ENCODE results near the gene FOXP1. TPM values are rescaled to one million over a fixed set of nuclear protein-coding genes. Genes with fewer than 3 reads are reported as not detected.
"Not testable (repeated sequence)": the region's sequence is repeated elsewhere in the genome, so short reads cannot be mapped to it uniquely, and the experiment has no call there.

FOXP1 gene
- total and polyA plus RNA-seq, 2 experiments from 2014 or later, result 76.8 to 99.8 TPM

DNA sequence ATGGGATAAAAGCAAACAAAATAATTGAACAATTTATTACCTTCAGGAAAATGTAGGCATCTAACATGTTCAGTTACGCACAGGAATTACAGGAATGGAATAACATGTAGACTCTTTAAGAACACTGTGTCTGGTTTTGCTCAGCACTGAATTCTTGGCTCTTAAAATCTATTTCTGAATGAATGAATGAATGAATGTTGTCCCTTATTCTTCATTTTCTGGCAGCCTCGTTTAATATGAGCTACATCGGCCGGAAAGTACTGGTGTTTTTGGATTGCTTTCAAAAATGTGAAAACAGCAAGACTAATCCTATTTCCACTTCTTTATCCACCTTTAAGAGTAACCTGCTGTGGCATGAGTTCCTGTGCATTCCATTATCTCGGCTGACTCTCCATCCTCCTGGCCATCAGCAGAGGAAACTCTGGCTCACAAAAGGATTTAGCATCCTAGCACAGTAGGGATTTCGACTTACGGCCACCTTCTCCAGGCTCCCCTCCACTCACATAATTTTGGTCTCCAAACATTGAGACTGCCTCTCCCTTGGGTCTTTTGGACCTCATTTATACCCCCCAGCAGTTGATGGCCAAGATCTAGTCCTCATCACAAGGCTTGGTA, 145.3 kb downstream of the FOXP1 start:
- WGBS (ENCODE audit: low lambda C conversion rate, missing lambda C conversion rate), result 75% methylated on average over 7 of the region's 7 CpGs
- TF ChIP-seq CTCF (IDR thresholded peaks at IDR 0.05; ENCODE audit: poor library complexity) (no peak), EZH2phosphoT487 (IDR thresholded peaks at IDR 0.05; ENCODE audit: low read depth, severe bottlenecking, unreplicated experiment) (no peak), EZH2 (IDR thresholded peaks at IDR 0.05; ENCODE audit: borderline replicate concordance) (no peak)
- Histone ChIP-seq H4K20me1 (ENCODE audit: insufficient read depth, poor library complexity, severe bottlenecking) (no peaks in the 10 kb centered on the region), H3K9me2 (replicated peaks; ENCODE audit: insufficient read depth) (peaks cover 2% of the 10 kb centered on the region), H3K36me3 (replicated peaks; ENCODE audit: insufficient read depth, low read depth) (no peaks in the 10 kb centered on the region), H3K4me2 (no peak overlapping the region), H3K79me2 (peaks cover 38% of the 10 kb centered on the region), H3K4me3 (no peak overlapping the region), H3K27ac (no peak overlapping the region), H3K9me3 (ENCODE audit: low read depth) (no peaks in the 10 kb centered on the region), H3K4me1 (ENCODE audit: insufficient read depth) (peaks cover 8% of the 10 kb centered on the region), H2AFZ (no peak overlapping the region), H3K27me3 (no peaks in the 10 kb centered on the region)
- DNase-seq (ENCODE audit: low spot score), result no peak

GRCh38 chr3:71436337-71436736, 147.2 kb downstream of the FOXP1 start:
- Histone ChIP-seq H4K20me1 (ENCODE audit: insufficient read depth, poor library complexity, severe bottlenecking) (no peaks in the 10 kb centered on the region), H3K36me3 (replicated peaks; ENCODE audit: insufficient read depth, low read depth) (no peaks in the 10 kb centered on the region), H3K4me3 (no peak overlapping the region), H3K79me2 (peaks cover 34% of the 10 kb centered on the region), H3K9me2 (replicated peaks; ENCODE audit: insufficient read depth) (peaks cover 2% of the 10 kb centered on the region), H2AFZ (no peak overlapping the region), H3K9me3 (ENCODE audit: low read depth) (no peaks in the 10 kb centered on the region), H3K27me3 (no peaks in the 10 kb centered on the region), H3K4me2 (no peak overlapping the region), H3K27ac (no peak overlapping the region), H3K4me1 (ENCODE audit: insufficient read depth) (peaks cover 8% of the 10 kb centered on the region)
- no peak for TF ChIP-seq CTCF (IDR thresholded peaks at IDR 0.05; ENCODE audit: poor library complexity)
- TF ChIP-seq EZH2 (IDR thresholded peaks at IDR 0.05; ENCODE audit: borderline replicate concordance), result no peak
- TF ChIP-seq EZH2phosphoT487 (IDR thresholded peaks at IDR 0.05; ENCODE audit: low read depth, severe bottlenecking, unreplicated experiment), result no peak
- WGBS (ENCODE audit: low lambda C conversion rate, missing lambda C conversion rate), result 69% methylated on average over 5 of the region's 5 CpGs
- no peak for DNase-seq (ENCODE audit: low spot score)

- H3K9me2 ChIP-seq (replicated peaks; ENCODE audit: insufficient read depth); H4K20me1 ChIP-seq (ENCODE audit: insufficient read depth, poor library complexity, severe bottlenecking); H3K9me3 ChIP-seq (ENCODE audit: low read depth); H3K4me2 ChIP-seq; H3K27ac ChIP-seq; DNase-seq (ENCODE audit: low spot score); H3K4me3 ChIP-seq; H3K4me1 ChIP-seq (ENCODE audit: insufficient read depth); H2AFZ ChIP-seq; H3K27me3 ChIP-seq; H3K36me3 ChIP-seq (replicated peaks; ENCODE audit: insufficient read depth, low read depth): not testable (repeated sequence)
- WGBS (ENCODE audit: low lambda C conversion rate, missing lambda C conversion rate), result 94% methylated on average over 1 of the region's 7 CpGs
- H3K79me2 ChIP-seq, result peaks cover 33% of the 10 kb centered on the region
These were observed 147.7 kb downstream of the FOXP1 start for GRCh38 chr3:71435836-71436235.

- Histone ChIP-seq H3K9me2 (replicated peaks; ENCODE audit: insufficient read depth) (peaks cover 2% of the 10 kb centered on the region), H3K79me2 (peaks cover 36% of the 10 kb centered on the region), H3K4me1 (ENCODE audit: insufficient read depth) (peaks cover 15% of the 10 kb centered on the region), H3K4me2 (peak overlapping the region; percentile 20), H4K20me1 (ENCODE audit: insufficient read depth, poor library complexity, severe bottlenecking) (no peaks in the 10 kb centered on the region), H3K36me3 (replicated peaks; ENCODE audit: insufficient read depth, low read depth) (no peaks in the 10 kb centered on the region), H3K9me3 (ENCODE audit: low read depth) (no peaks in the 10 kb centered on the region), H3K27ac (peak overlapping the region; percentile 50), H3K27me3 (no peaks in the 10 kb centered on the region), H3K4me3 (no peak overlapping the region), H2AFZ (no peak overlapping the region)
- WGBS (ENCODE audit: low lambda C conversion rate, missing lambda C conversion rate), result 61% methylated on average over 9 of the region's 9 CpGs
- no peak for DNase-seq (ENCODE audit: low spot score)
- no peak for TF ChIP-seq EZH2phosphoT487 (IDR thresholded peaks at IDR 0.05; ENCODE audit: low read depth, severe bottlenecking, unreplicated experiment)
- no peak for TF ChIP-seq EZH2 (IDR thresholded peaks at IDR 0.05; ENCODE audit: borderline replicate concordance)
- no peak for TF ChIP-seq CTCF (IDR thresholded peaks at IDR 0.05; ENCODE audit: poor library complexity)
These were observed 149.9 kb downstream of the FOXP1 start for GRCh38 chr3:71433631-71434030.
